HG03439 (cell line): ENCODE measurements around the gene POMT2.
A peak's percentile ranks its signal among the peaks of the same experiment; 100 is the strongest.
"Not testable (repeated sequence)": the region's sequence is repeated elsewhere in the genome, so short reads cannot be mapped to it uniquely, and the experiment has no call there.

ENCODE experiments used
- ATAC-seq: cut with Tn5 transposase; IDR thresholded peaks from one replicate; pipeline ENCODE4 v1.9.1; 2021; ENCODE audit warnings: mild to moderate bottlenecking, moderate library complexity; ENCODE audit not compliant: unreplicated experiment

POMT2 gene

DNA sequence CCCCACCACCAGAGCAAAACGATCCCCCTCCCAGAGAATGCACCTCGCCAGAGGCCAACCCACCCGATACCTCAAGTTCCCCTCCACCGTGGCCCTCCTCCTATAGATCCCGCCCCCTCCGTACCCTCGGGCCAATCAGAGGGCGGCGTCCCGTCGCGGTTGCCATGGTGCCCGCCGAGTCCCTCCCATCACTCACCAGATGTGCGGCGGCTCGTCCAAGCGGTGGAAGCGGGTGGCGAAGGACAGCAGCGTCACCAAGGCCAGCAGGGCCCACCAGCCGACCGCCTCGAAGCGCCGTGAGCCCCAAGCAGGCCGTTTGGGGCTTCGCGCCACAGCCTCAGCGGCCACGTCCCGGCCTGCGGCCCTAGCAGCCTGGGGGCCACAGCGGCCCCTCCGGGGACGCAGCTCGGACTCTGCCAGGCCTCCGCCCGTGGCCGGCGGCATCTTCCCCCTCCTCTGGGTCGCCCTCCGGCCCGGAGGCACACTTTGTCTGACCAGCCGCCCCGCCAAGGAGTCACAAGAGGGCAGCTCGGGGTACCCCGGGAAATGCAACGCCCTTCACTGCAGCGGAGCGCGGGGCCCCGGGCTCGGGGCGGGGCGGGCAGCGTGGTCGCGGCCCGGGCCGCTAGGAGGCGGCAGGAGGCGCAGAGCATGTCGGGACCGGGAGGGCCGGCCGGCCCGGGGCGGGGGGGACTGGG lies at the start of gene POMT2:
Gene POMT2, minus strand, starts transcription at position 646 of the 698 bp plus-strand sequence. Its CDS starts 202 bp downstream, at position 444.
- peak; percentile 68 for ATAC-seq

- no peak for ATAC-seq
Measured at GRCh38 chr14:77369285-77369684, 48.6 kb upstream of the POMT2 start.

DNA sequence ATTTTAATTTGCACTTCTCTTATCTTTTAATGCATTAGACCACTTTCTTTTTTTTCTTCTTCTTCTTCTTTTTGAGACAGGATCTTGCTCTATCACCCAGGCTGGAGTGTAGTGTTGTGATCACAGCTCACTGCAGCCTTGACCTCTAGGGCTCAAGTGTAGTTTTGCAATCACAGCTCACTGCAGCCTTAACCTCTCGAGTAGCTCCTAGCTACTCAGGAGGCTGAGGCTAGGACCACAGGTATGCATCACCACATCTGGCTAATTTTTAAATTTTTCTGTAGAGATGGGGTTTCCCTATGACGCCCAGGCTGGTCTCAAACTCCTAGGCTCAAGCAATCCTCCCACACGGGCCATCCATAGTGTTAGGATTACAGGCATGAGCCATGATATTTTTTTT lies 43.5 kb upstream of the POMT2 start:
- no peak for ATAC-seq

GRCh38 chr14:77359626-77360025 lies 38.9 kb upstream of the POMT2 start:
- ATAC-seq = no peak

DNA sequence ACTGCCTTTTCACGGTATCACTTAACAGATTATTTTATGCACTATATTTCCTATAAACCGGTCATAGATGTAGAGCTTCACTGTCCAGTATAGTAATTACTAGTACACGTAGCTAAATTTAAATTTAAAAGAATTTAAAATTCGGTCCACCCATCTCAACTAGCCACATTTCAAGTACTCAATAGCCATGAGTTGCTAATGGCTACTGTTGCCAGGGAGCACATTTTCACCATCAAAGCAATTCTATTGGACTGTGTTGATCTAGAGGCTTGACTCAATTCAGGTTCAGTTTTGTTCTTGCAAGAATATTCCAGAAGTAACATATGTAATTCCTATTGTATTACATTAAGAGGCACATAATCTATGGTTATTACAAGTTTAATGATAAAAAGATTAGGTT lies 36.2 kb upstream of the POMT2 start:
- no peak for ATAC-seq

- no peak for ATAC-seq
Measured at GRCh38 chr14:77355811-77356210, 35.1 kb upstream of the POMT2 start.

DNA sequence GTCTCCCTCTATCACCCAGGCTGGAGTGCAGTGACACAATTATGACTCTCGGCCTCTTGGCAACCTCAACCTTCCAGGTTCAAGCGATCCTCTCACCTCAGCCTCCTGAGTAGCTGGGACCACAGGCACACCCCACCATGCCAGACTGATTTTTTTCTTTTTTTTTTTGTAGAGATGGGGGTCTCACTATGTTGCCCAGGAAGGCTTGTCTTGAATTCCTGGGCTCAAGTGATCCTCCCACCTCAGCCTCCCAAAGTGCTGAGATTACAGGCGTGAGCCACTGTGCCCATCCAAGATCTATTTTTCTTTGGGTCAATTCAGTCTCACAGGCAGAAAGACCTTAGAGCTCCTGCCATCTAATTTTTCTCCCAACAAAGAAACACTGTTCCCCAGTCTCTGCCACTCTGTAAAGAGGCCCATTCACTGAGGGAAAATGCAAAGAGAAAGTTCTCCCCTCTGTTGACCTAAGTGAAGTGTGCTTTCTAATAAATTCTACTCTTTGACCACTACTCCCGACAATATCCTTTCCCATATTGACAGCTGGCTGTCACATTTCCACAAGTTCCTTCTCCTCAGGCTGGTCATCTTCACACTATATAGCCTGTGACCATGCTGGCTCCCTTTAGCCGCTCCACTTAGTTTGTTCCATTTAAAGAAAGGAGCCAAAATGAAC lies 32.9 kb upstream of the POMT2 start:
- no peak for ATAC-seq

DNA sequence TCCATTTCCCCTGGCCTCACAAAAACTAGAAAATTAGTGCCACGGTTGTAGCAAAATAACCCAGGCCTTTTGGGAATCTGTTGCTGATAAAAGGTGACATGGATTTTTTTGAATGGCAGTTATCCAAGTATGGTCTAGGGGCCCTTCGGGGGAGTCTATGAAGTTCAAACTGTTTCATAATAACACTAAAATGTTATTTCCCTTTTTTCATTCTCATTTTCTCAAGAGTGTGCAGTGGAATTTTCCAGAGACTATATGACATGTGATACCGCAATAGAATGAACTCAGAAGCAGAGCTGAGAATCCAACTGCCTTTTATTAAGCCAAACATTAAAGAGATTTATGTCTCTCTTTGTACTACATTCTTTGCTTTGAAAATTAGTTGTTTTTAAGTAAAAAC lies 27.1 kb upstream of the POMT2 start:
- ATAC-seq = no peak

DNA sequence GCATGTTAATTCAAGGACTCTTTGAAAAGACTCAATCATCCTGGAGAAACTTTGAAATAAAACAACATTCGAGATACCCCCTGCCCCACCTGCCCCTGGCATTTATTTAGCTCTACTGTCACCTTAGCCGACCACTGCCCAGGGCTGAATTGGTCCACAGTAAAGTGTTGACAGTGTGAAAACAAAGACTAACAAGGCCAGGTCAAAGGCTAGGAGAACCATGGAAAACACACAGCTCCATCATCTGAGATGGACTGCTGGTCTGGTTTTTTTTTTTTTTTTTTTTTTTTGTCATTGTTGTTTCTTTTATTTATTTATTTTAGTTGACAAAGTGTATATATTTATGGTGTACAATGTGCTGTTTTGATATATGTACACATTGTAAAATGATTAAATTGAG lies 25.8 kb upstream of the POMT2 start:
- ATAC-seq = no peak

GRCh38 chr14:77344377-77344996 lies 23.8 kb upstream of the POMT2 start:
- ATAC-seq = no peak

GRCh38 chr14:77343662-77344061 lies 23.0 kb upstream of the POMT2 start:
- ATAC-seq = no peak

GRCh38 chr14:77342726-77343397 lies 22.2 kb upstream of the POMT2 start:
- no peak for ATAC-seq

GRCh38 chr14:77340389-77340788 lies 19.7 kb upstream of the POMT2 start:
- no peak for ATAC-seq

GRCh38 chr14:77339407-77339806 lies 18.7 kb upstream of the POMT2 start:
- no peak for ATAC-seq

DNA sequence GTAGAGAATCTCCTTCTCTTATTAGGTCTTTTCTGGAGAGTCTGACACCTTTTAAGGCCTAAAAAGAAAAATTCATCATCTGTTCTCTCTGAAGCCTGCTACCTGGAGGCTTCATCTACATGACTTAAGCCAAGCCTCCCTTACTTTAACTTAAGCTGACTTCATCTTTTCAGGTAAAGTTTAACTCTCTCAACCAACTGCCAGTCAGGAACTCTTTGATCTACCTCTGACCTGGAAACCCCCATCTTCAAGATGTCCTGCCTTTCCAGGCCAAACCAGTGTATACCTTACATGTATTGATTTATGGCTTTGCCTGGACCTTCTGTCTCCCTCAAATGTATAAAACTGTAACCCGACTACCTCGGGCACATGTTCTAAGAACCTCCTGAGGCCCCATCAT lies 17.6 kb upstream of the POMT2 start:
- ATAC-seq = no peak

- ATAC-seq = no peak
Measured at GRCh38 chr14:77337880-77338279, 17.2 kb upstream of the POMT2 start.

GRCh38 chr14:77337255-77337654 lies 16.6 kb upstream of the POMT2 start:
- not testable (repeated sequence) for ATAC-seq

DNA sequence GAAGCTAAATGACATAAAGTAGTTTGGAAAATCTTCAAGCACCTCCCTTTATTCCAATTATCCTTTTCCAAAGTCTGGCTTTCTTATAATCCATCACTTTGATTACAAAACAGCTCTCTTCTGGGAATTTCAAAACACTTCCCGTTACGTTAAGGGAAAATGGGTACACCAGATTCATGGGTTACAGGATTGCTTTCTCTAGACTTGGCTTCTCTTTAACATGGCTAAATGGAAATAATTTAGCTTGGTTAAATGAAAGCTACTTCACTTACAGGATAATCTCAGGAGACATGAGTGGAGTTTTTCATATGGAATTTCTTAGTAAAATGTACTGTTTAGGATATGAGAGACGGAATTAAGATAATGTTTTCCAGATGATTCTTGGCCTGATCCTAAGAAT lies 14.9 kb upstream of the POMT2 start:
- no peak for ATAC-seq

GRCh38 chr14:77329872-77330271 lies 9.2 kb upstream of the POMT2 start:
- no peak for ATAC-seq

DNA sequence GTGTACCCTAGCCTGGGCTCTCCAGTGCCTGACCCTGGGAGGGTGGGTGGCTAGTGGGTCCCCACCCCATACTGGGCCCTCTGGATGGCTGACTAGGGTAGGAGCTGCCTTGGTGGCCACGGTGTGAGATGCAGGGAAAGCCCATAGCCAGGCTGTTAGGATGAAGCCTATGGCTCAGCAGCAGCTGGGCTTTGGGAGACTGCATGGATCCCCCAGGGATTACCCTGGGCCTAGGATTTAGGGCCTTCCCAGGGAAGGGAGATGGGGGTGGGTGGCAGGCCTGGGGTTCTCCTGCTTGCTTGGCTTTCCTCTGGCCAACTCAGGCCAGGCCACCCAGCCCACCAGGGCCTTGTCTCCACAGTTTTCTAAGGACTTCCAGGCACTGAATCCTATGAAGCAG lies 6.4 kb upstream of the POMT2 start:
- ATAC-seq = no peak

GRCh38 chr14:77325746-77326094 lies 5.0 kb upstream of the POMT2 start:
- ATAC-seq = no peak
